HL-60 (cell line): Measurements from ENCODE around the gene CTF1.

ENCODE experiments used
- POLR2AphosphoS5 ChIP-seq: IDR thresholded peaks from 2 replicates; pipeline ENCODE4 v1.6.1; 2012; ENCODE audit warnings: low read depth
- REST ChIP-seq: IDR thresholded peaks from 2 replicates; pipeline ENCODE4 v1.6.1; 2012; ENCODE audit warnings: low read depth; ENCODE audit not compliant: insufficient replicate concordance
- TF ChIP-seq, protein P1 (sequence below): IDR thresholded peaks from one replicate; pipeline ENCODE4 v1.5.1; 2011; ENCODE audit warnings: low read length, control low read depth, inconsistent platforms; ENCODE audit not compliant: insufficient read depth

- no peak for TF ChIP-seq REST
- TF ChIP-seq, protein P1, sequence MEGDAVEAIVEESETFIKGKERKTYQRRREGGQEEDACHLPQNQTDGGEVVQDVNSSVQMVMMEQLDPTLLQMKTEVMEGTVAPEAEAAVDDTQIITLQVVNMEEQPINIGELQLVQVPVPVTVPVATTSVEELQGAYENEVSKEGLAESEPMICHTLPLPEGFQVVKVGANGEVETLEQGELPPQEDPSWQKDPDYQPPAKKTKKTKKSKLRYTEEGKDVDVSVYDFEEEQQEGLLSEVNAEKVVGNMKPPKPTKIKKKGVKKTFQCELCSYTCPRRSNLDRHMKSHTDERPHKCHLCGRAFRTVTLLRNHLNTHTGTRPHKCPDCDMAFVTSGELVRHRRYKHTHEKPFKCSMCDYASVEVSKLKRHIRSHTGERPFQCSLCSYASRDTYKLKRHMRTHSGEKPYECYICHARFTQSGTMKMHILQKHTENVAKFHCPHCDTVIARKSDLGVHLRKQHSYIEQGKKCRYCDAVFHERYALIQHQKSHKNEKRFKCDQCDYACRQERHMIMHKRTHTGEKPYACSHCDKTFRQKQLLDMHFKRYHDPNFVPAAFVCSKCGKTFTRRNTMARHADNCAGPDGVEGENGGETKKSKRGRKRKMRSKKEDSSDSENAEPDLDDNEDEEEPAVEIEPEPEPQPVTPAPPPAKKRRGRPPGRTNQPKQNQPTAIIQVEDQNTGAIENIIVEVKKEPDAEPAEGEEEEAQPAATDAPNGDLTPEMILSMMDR = no peak
- TF ChIP-seq POLR2AphosphoS5 = no peak
Observed at GRCh38 chr16:30853758-30854157, 42.7 kb upstream of the CTF1 start.
